H1 (cell line): Measurements from ENCODE around the gene TPO. TPM values are rescaled to one million over a fixed set of nuclear protein-coding genes. Genes with fewer than 3 reads are reported as not detected.

Experiments used
- BACH1 ChIP-seq: IDR thresholded peaks from 2 replicates; pipeline ENCODE4 v1.6.1; 2012; ENCODE audit warnings: low read length, improper control_type of control experiment
- CBX8 ChIP-seq: fragments of 300-800, 300-1000 bp; sonication (generic); IDR thresholded peaks from 2 replicates; pipeline ENCODE4 v1.7.1; 2016; ENCODE audit warnings: low read depth, low read length, borderline replicate concordance
- JUND ChIP-seq: IDR thresholded peaks from 2 replicates; pipeline ENCODE4 v1.6.1; 2011; ENCODE audit warnings: mild to moderate bottlenecking, improper control_type of control experiment, low read length
- KDM1A ChIP-seq: fragments of 200-600, 300-600 bp; sonication (generic); IDR thresholded peaks from 2 replicates; pipeline ENCODE4 v1.7.1; 2016; ENCODE audit warnings: mild to moderate bottlenecking, low read length, borderline replicate concordance
- KDM4A ChIP-seq: IDR thresholded peaks from one replicate; pipeline ENCODE4 v1.7.1; 2012; ENCODE audit warnings: low read depth, mild to moderate bottlenecking, moderate library complexity, low read length, inconsistent platforms; ENCODE audit not compliant: severe bottlenecking
- RBBP5 ChIP-seq: IDR thresholded peaks from 2 replicates; pipeline ENCODE4 v1.7.1; 2012; ENCODE audit warnings: low read depth, mild to moderate bottlenecking, inconsistent platforms, low read length, moderate library complexity, borderline replicate concordance
- SIN3A ChIP-seq, 2 experiments: IDR thresholded peaks in 1 of 2; conservative IDR thresholded peaks in 1 of 2; 2 replicates each; pipeline ENCODE4 v1.6.1; 2011 to 2012; ENCODE audit warnings: low read length in 2 of 2, improper control_type of control experiment in 1 of 2, low read depth in 1 of 2, mild to moderate bottlenecking in 1 of 2
- polyA plus RNA-seq, 7 experiments: library from polyadenylated mRNA; depleted of rRNA in 3 of 7; stranded (reverse) in 5 of 7; unstranded in 2 of 7; fragments of >200 nt in 5 of 7; fragments of 200-250 nt in 2 of 7; gene quantifications; 1 replicate in 5 of 7; 2 replicates in 1 of 7; 4 replicates in 1 of 7; pipeline versions ENCODE4 v1.2.1 to v1.2.3, GENCODE V29; 2011 to 2013; ENCODE audit warnings: missing spikeins in 2 of 7, mixed read lengths in 2 of 7
- total RNA-seq: library from RNA; stranded (reverse); fragmentation: NEBNext Ultra II Directional; extraction: Animal tissue kit (Norgen Biotek cat#: 25700); gene quantifications from 2 replicates; pipeline ENCODE4 v1.2.1, GENCODE V29; 2021
- TF ChIP-seq, protein P1 (sequence below): IDR thresholded peaks from 2 replicates; pipeline ENCODE4 v1.6.1; 2012; ENCODE audit warnings: low read length, inconsistent platforms

TPO gene
- total and polyA plus RNA-seq, 2 of the 8 experiments (the other 6 are each of a cell fraction or from before 2014, with no cell fraction given) = not detected

DNA sequence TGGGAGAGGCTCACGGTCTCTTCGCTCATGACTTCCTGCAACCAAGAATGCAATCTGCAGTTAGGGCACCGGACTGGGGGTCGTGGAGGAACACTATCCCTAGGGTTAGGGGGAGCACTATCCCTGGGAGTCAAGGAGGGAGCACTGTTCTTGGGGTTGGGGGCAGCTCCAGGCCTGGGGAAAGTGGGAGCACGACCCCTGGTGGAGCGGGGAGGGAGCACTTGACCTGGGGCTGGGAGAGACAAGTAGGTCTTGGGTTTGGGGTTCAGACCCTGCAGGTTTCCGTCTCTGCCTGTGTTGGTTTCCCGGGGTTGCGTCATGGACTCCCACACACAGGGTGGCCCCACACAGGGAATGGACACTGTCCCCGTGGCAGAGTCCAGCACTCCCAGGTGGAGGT lies 133.6 kb downstream of the TPO start (continued):
- TF ChIP-seq, protein P1, sequence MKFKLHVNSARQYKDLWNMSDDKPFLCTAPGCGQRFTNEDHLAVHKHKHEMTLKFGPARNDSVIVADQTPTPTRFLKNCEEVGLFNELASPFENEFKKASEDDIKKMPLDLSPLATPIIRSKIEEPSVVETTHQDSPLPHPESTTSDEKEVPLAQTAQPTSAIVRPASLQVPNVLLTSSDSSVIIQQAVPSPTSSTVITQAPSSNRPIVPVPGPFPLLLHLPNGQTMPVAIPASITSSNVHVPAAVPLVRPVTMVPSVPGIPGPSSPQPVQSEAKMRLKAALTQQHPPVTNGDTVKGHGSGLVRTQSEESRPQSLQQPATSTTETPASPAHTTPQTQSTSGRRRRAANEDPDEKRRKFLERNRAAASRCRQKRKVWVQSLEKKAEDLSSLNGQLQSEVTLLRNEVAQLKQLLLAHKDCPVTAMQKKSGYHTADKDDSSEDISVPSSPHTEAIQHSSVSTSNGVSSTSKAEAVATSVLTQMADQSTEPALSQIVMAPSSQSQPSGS = no peak
- TF ChIP-seq RBBP5 = no peak
- no peak for TF ChIP-seq JUND
- peak; percentile 56; the same call in 1 of the 2 replicates for TF ChIP-seq KDM1A
- TF ChIP-seq CBX8 = no peak
- TF ChIP-seq KDM4A = no peak
- TF ChIP-seq SIN3A (conservative IDR thresholded peaks at IDR 0.05 in 1 of 2, IDR thresholded peaks at IDR 0.05 in 1 of 2; ENCODE audit: low read depth in 1 of 2, low read length in 2 of 2) = no peak
- TF ChIP-seq BACH1 = no peak
